Measurements from ENCODE around the gene CDH15.

Gene CDH15

GRCh38 chr16:89202422-89203215 lies 31.1 kb downstream of the CDH15 start:
- TF ChIP-seq PATZ1 (CRISPR knock-in tag; IDR thresholded peaks at IDR 0.05; ENCODE audit: borderline replicate concordance) (no peak), ZFP3 (CRISPR knock-in tag; IDR thresholded peaks at IDR 0.05) (no peak), ZC3H10 (CRISPR knock-in tag; IDR thresholded peaks at IDR 0.05) (no peak), ZNF8 (CRISPR knock-in tag; IDR thresholded peaks at IDR 0.05) (no peak), OSR1 (CRISPR knock-in tag; IDR thresholded peaks at IDR 0.05) (no peak), RARB (CRISPR knock-in tag; IDR thresholded peaks at IDR 0.05) (no peak), BACH2 (CRISPR knock-in tag; IDR thresholded peaks at IDR 0.05; ENCODE audit: borderline replicate concordance) (no peak), TCF4 (CRISPR knock-in tag; IDR thresholded peaks at IDR 0.05; ENCODE audit: borderline replicate concordance) (no peak)
- no peak for ATAC-seq

- no peak for TF ChIP-seq GLIS3 (CRISPR knock-in tag; IDR thresholded peaks at IDR 0.05)
- TF ChIP-seq CSRNP3 (CRISPR knock-in tag; IDR thresholded peaks at IDR 0.05) = no peak
- no peak for TF ChIP-seq ZC3H10 (CRISPR knock-in tag; IDR thresholded peaks at IDR 0.05)
- TF ChIP-seq SNAI2 (CRISPR knock-in tag; IDR thresholded peaks at IDR 0.05) = no peak
- TF ChIP-seq ZFP30 (CRISPR knock-in tag; IDR thresholded peaks at IDR 0.05) = no peak
- TF ChIP-seq ZFP3 (CRISPR knock-in tag; IDR thresholded peaks at IDR 0.05) = no peak
- TF ChIP-seq ESRRG (CRISPR knock-in tag; IDR thresholded peaks at IDR 0.05) = no peak
- TF ChIP-seq ISL1 (CRISPR knock-in tag; IDR thresholded peaks at IDR 0.05) = no peak
- TF ChIP-seq ARNTL (CRISPR knock-in tag; IDR thresholded peaks at IDR 0.05; ENCODE audit: borderline replicate concordance, low read depth) = no peak
- TF ChIP-seq TOX (CRISPR knock-in tag; IDR thresholded peaks at IDR 0.05; ENCODE audit: borderline replicate concordance) = no peak
- TF ChIP-seq CSDC2 (CRISPR knock-in tag; IDR thresholded peaks at IDR 0.05) = no peak
- TF ChIP-seq OSR1 (CRISPR knock-in tag; IDR thresholded peaks at IDR 0.05) = no peak
- no peak for TF ChIP-seq PATZ1 (CRISPR knock-in tag; IDR thresholded peaks at IDR 0.05; ENCODE audit: borderline replicate concordance)
- TF ChIP-seq ZNF70 (CRISPR knock-in tag; IDR thresholded peaks at IDR 0.05) = no peak
- no peak for TF ChIP-seq TCF4 (CRISPR knock-in tag; IDR thresholded peaks at IDR 0.05; ENCODE audit: borderline replicate concordance)
- no peak for TF ChIP-seq CREB5 (CRISPR knock-in tag; IDR thresholded peaks at IDR 0.05; ENCODE audit: low read depth)
- TF ChIP-seq POU6F1 (CRISPR knock-in tag; IDR thresholded peaks at IDR 0.05; ENCODE audit: borderline replicate concordance, low read depth) = no peak
- TF ChIP-seq ZNF565 (CRISPR knock-in tag; conservative IDR thresholded peaks at IDR 0.05; ENCODE audit: low read depth) = no peak
- TF ChIP-seq TSHZ2 (CRISPR knock-in tag; IDR thresholded peaks at IDR 0.05) = no peak
- no peak for TF ChIP-seq BACH2 (CRISPR knock-in tag; IDR thresholded peaks at IDR 0.05; ENCODE audit: borderline replicate concordance)
- no peak for ATAC-seq
These were observed 36.4 kb downstream of the CDH15 start for GRCh38 chr16:89207993-89208392.

Data from SK-N-SH treated with all-trans-retinoic acid at 6 μM for 48 hours (cell line).